Stomach (tissue), 9 donors: Measurements from ENCODE around the gene RBP7. TPM values are rescaled to one million over a fixed set of nuclear protein-coding genes. Genes with fewer than 3 reads are reported as not detected.

ENCODE experiments used
- DNase-seq, 2 donors: peaks; one replicate each; pipeline versions ENCODE4 v3.0.0 to v3.0.0-alpha.2; 2013 to 2019
- H3K27ac ChIP-seq, 5 donors: fragments of 200-600 bp in 4 of 5; sonication (generic) in 4 of 5; one replicate each; pipeline ENCODE4 v1.5.1; 2013 to 2019; ENCODE audit warnings: mild to moderate bottlenecking in 1 of 5, moderate library complexity in 1 of 5
- H3K27me3 ChIP-seq, 3 donors: fragments of 200-600 bp; sonication (generic); one replicate each; pipeline ENCODE4 v1.5.1; 2017 to 2019; ENCODE audit warnings: mixed run types in 1 of 3
- H3K36me3 ChIP-seq, 4 donors: fragments of 200-600 bp; sonication (generic); 1 replicate in 3 of 4; 2 replicates in 1 of 4; pipeline ENCODE4 v1.5.1; 2016 to 2019
- H3K4me1 ChIP-seq, 4 donors: fragments of 200-600 bp; sonication (generic); one replicate each; pipeline ENCODE4 v1.5.1; 2016 to 2019
- H3K4me3 ChIP-seq, 4 donors: fragments of 200-600 bp; sonication (generic) in 3 of 4; one replicate each; pipeline ENCODE4 v1.5.1; 2016 to 2019; ENCODE audit warnings: mild to moderate bottlenecking in 1 of 4
- H3K9me3 ChIP-seq, 4 donors: fragments of 200-600 bp; sonication (generic); one replicate each; pipeline ENCODE4 v1.5.1; 2016 to 2019
- EP300 ChIP-seq: sonication (generic); formaldehyde crosslinking; IDR thresholded peaks from one replicate; pipeline ENCODE4 v1.6.1; 2017; ENCODE audit warnings: antibody characterized with exemption
- POLR2A ChIP-seq, 4 donors: fragments of 450-650 bp; IDR thresholded peaks; one replicate each; pipeline ENCODE4 v1.6.1; 2016; ENCODE audit warnings: antibody characterized with exemption in 4 of 4, control low read depth in 2 of 4, mild to moderate bottlenecking in 1 of 4, moderate library complexity in 1 of 4
- POLR2AphosphoS5 ChIP-seq, 3 donors: sonication (generic); formaldehyde crosslinking; IDR thresholded peaks; one replicate each; pipeline ENCODE4 v1.6.1; 2016; ENCODE audit warnings: antibody characterized with exemption in 3 of 3
- WGBS, 5 donors: extraction: QIAGEN DNeasy Blood & Tissue Kit in 3 of 5; methylation state at CpG; one replicate each; pipeline versions ENCODE4 v1.1.5 to v1.1.7; 2013 to 2018; 5-methylcytosine and 5-hydroxymethylcytosine counted together
- intact Hi-C: fragments of 100-400 bp; cut with DNase I; formaldehyde crosslinking; loops from one replicate; pipeline ENCODE4 v1.15.1; 2023; ENCODE audit warnings: low total_unique reads
- polyA plus RNA-seq, 3 donors: library from polyadenylated mRNA; stranded (reverse); fragments of 200-250 nt; gene quantifications; one replicate each; pipeline ENCODE4 v1.2.3, GENCODE V29; 2013
- total RNA-seq, 5 donors: library from RNA; depleted of rRNA; stranded (reverse); fragments of >200 nt; gene quantifications; one replicate each; pipeline versions ENCODE4 v1.1.0 to v1.2.3, GENCODE V29; 2014 to 2016
- TF ChIP-seq, protein P1 (sequence below), 7 experiments: fragments of 450-650 bp in 4 of 7; fragments of 200-600 bp in 3 of 7; sonication (generic) in 3 of 7; IDR thresholded peaks; one replicate each; pipeline ENCODE4 v1.5.1; 2016 to 2019; ENCODE audit warnings: antibody characterized with exemption in 7 of 7, control low read depth in 2 of 7, mild to moderate bottlenecking in 1 of 7
- donor health status: healthy with polysubstance abuse.
- donor health status: Bipolar disorder and iron deficiency.
- donor health status: healthy.

The RBP7 gene
- total and polyA plus RNA-seq, 8 donors: 3.5 to 24.8 (median 16.1) TPM; not detected in 3

DNA sequence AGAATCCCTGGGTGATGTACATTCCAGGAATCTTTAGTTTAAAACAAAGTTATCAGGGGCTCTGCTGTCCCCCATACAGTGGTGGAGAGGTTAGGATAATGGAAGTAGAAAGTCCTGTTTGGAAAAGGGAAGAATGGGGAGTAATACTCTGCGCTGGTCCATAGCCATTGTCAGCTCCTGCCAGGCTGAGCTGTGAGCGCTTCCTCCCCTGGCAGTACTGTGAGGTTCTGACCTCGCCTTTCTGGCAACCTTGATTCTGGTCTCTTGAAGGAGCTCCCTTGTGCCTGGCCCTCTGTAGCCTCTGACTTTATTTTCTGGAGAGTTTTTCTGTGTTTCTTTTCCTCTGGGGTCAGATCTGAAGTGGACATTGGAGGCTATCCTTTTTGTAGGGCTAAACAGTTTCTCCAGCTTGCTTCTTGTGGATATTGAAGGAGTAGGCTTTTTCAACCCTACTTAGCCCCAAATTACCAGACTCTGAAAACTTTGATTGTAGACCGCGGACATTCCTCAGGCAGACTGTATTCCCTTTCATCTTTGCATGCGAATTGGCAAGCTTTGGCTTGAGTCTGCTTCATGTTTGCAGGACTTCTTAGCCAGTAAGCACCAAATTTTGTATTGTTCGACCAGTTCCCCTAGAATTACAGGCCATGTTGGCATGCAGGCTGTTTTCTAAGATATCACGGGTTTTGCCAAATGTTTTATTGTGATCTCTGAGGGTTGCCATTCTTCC lies 49.5 kb downstream of the RBP7 start:
- Histone ChIP-seq H3K9me3 (no peaks in the 10 kb centered on the region), H3K4me1 (peaks cover 17 to 66% (median 28%) of the 10 kb centered on the region in 4 donors), H3K27me3 (no peaks in the 10 kb centered on the region), H3K36me3 (peaks cover 0 to 49% (median 35%) of the 10 kb centered on the region in 4 donors), H3K4me3 (no peak overlapping the region), H3K27ac (peak overlapping the region in 3 of 5 donors; percentile 41 to 66 (median 48))
- WGBS, 5 donors: 67 to 80% (median 70%) methylated on average over 8 of the region's 8 CpGs
- no peak for DNase-seq
- TF ChIP-seq POLR2A (IDR thresholded peaks at IDR 0.05) (no peak), EP300 (no peak), POLR2AphosphoS5 (IDR thresholded peaks at IDR 0.05) (no peak)
- TF ChIP-seq, protein P1, sequence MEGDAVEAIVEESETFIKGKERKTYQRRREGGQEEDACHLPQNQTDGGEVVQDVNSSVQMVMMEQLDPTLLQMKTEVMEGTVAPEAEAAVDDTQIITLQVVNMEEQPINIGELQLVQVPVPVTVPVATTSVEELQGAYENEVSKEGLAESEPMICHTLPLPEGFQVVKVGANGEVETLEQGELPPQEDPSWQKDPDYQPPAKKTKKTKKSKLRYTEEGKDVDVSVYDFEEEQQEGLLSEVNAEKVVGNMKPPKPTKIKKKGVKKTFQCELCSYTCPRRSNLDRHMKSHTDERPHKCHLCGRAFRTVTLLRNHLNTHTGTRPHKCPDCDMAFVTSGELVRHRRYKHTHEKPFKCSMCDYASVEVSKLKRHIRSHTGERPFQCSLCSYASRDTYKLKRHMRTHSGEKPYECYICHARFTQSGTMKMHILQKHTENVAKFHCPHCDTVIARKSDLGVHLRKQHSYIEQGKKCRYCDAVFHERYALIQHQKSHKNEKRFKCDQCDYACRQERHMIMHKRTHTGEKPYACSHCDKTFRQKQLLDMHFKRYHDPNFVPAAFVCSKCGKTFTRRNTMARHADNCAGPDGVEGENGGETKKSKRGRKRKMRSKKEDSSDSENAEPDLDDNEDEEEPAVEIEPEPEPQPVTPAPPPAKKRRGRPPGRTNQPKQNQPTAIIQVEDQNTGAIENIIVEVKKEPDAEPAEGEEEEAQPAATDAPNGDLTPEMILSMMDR (IDR thresholded peaks at IDR 0.05): no peak
- intact Hi-C loops: no loop called here

DNA sequence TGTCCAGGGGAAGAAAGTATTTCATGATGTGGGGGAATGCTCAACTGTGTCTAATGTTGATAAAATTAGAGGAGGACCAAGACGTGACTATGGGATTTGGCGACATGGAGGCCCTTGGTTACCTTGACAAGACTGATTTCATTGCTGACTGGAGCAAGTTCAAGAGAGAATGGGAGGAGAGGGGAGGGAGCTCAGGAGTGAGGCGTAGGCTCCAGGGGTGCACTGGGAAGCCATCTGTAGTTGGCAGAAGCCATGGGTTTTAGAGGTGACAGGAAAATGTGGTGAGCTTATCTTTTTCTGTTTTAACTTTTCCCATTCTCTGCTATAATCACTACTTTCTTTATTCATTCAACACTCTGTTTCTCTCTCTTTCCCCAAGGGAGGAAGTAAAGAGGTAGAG lies 51.6 kb downstream of the RBP7 start:
- TF ChIP-seq POLR2A (IDR thresholded peaks at IDR 0.05) (no peak), EP300 (no peak), POLR2AphosphoS5 (IDR thresholded peaks at IDR 0.05) (no peak)
- TF ChIP-seq, protein P1 (IDR thresholded peaks at IDR 0.05): no peak
- Histone ChIP-seq H3K9me3 (no peaks in the 10 kb centered on the region), H3K27ac (peak overlapping the region in 1 of 5 donors; percentile 4), H3K36me3 (peaks cover 0 to 36% (median 27%) of the 10 kb centered on the region in 4 donors), H3K4me1 (peaks cover 17 to 66% (median 28%) of the 10 kb centered on the region in 4 donors), H3K4me3 (no peak overlapping the region), H3K27me3 (no peaks in the 10 kb centered on the region)
- WGBS, 5 donors: 86 to 99% (median 95%) methylated on average over 3 of the region's 3 CpGs
- DNase-seq: no peak
- intact Hi-C loops: no loop called here

DNA sequence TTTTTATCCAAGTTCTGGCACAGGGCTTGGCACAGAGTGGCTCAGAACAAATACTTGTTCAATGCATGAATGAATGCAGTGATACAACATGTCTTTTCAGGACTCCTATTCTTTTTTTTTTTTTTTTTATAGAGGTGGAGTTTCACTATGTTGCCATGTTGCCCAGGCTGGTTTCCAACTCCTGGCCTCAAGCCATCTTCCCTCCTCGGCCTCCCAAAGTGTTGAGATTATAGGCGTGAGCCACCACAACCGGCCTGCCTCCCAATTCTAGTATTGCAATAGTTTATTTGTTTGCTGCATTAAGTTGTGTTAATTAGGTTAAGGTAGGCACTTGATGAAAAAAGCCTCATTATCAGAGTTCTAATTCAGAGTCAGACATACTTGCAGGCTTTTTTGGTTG lies 53.6 kb downstream of the RBP7 start:
- no peaks in the 10 kb centered on the region for H3K9me3 ChIP-seq
- intact Hi-C loops: no loop called here
- H3K4me1 ChIP-seq: peaks cover 14 to 51% (median 27%) of the 10 kb centered on the region in 4 donors
- WGBS, 5 donors: 54 to 69% (median 64%) methylated on average over 3 of the region's 3 CpGs
- H3K4me3 ChIP-seq: no peak overlapping the region
- TF ChIP-seq POLR2AphosphoS5 (IDR thresholded peaks at IDR 0.05): no peak
- TF ChIP-seq, protein P1 (IDR thresholded peaks at IDR 0.05): no peak
- no peak for TF ChIP-seq EP300
- TF ChIP-seq POLR2A (IDR thresholded peaks at IDR 0.05): no peak
- H3K27ac ChIP-seq: no peak overlapping the region
- DNase-seq: no peak
- peaks cover 0 to 30% (median 25%) of the 10 kb centered on the region in 4 donors for H3K36me3 ChIP-seq
- no peaks in the 10 kb centered on the region for H3K27me3 ChIP-seq

DNA sequence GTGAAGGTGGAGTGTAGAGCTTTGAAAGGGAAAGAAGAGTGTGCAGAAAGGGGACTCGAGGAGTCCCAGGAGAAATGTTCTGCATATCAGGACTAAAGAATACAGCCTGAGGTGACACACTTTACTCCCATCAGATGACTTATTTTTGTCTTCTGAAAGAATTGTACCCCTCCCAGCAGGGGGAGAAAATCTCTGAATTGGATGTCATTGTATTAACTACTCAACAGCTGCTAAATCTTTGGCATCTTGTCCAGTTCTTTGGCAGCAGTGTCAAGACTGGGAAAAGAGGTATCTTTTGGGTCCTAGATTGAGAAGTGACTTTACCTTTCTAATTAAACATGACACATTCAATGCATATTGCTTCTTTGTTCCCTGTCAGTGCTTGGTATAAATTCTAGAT lies 54.6 kb downstream of the RBP7 start:
- Histone ChIP-seq H3K36me3 (peaks cover 0 to 33% (median 25%) of the 10 kb centered on the region in 4 donors), H3K9me3 (no peaks in the 10 kb centered on the region), H3K4me3 (no peak overlapping the region), H3K4me1 (peaks cover 11 to 51% (median 26%) of the 10 kb centered on the region in 4 donors), H3K27ac (no peak overlapping the region), H3K27me3 (no peaks in the 10 kb centered on the region)
- no peak for DNase-seq
- intact Hi-C loops: no loop called here
- WGBS, 5 donors: 89 to 100% (median 95%) methylated on average over 1 of the region's 1 CpG
- TF ChIP-seq, protein P1 (IDR thresholded peaks at IDR 0.05): no peak
- TF ChIP-seq POLR2AphosphoS5 (IDR thresholded peaks at IDR 0.05) (no peak), POLR2A (IDR thresholded peaks at IDR 0.05) (no peak), EP300 (no peak)
